ENCODE results near the gene ADAMTS4. TPM values are rescaled to one million over a fixed set of nuclear protein-coding genes. Genes with fewer than 3 reads are reported as not detected.
A peak's percentile ranks its signal among the peaks of the same experiment; 100 is the strongest.

The ADAMTS4 gene
- total RNA-seq, 1 experiment from 2014 or later: not detected

- no peak for DNase-seq (ENCODE audit: low spot score)
These were observed 23.9 kb downstream of the ADAMTS4 start for GRCh38 chr1:161174911-161175310.

- no peak for DNase-seq (ENCODE audit: low spot score)
These were observed 25.1 kb downstream of the ADAMTS4 start for GRCh38 chr1:161173711-161174110.

GRCh38 chr1:161172776-161173376 lies 26.0 kb downstream of the ADAMTS4 start:
- DNase-seq (ENCODE audit: low spot score): no peak

- no peak for DNase-seq (ENCODE audit: low spot score)
These were observed 26.5 kb downstream of the ADAMTS4 start for GRCh38 chr1:161172349-161172748.

GRCh38 chr1:161171696-161172095 lies 27.2 kb downstream of the ADAMTS4 start:
- DNase-seq (ENCODE audit: low spot score): no peak

- DNase-seq (ENCODE audit: low spot score): no peak
These were observed 27.7 kb downstream of the ADAMTS4 start for GRCh38 chr1:161171191-161171590.

- no peak for DNase-seq (ENCODE audit: low spot score)
These were observed 29.9 kb downstream of the ADAMTS4 start for GRCh38 chr1:161168906-161169305.

GRCh38 chr1:161166669-161167548 lies 31.9 kb downstream of the ADAMTS4 start:
- peak; percentile 22 for DNase-seq (ENCODE audit: low spot score)

GRCh38 chr1:161165742-161166668 lies 32.8 kb downstream of the ADAMTS4 start, which contains the start of gene PPOX:
Gene PPOX, plus strand, starts transcription at chr1:161166426. Its CDS starts 422 bp downstream, at chr1:161166848.
- peak; percentile 99 for DNase-seq (ENCODE audit: low spot score)

GRCh38 chr1:161164901-161165610 lies 33.8 kb downstream of the ADAMTS4 start:
- no peak for DNase-seq (ENCODE audit: low spot score)

- no peak for DNase-seq (ENCODE audit: low spot score)
These were observed 35.1 kb downstream of the ADAMTS4 start for GRCh38 chr1:161163793-161164192.

- no peak for DNase-seq (ENCODE audit: low spot score)
These were observed 36.0 kb downstream of the ADAMTS4 start for GRCh38 chr1:161162806-161163205.

- DNase-seq (ENCODE audit: low spot score): no peak
These were observed 36.8 kb downstream of the ADAMTS4 start for GRCh38 chr1:161162052-161162451.

- no peak for DNase-seq (ENCODE audit: low spot score)
These were observed 37.2 kb downstream of the ADAMTS4 start for GRCh38 chr1:161161652-161162051.

GRCh38 chr1:161160671-161161145 lies 38.1 kb downstream of the ADAMTS4 start:
- no peak for DNase-seq (ENCODE audit: low spot score)

- DNase-seq (ENCODE audit: low spot score): peak; percentile 18
These were observed 39.0 kb downstream of the ADAMTS4 start for GRCh38 chr1:161159913-161160243.

GRCh38 chr1:161159087-161159912 lies 39.6 kb downstream of the ADAMTS4 start, which contains the start of gene USP21:
Gene USP21, plus strand, starts transcription at chr1:161159500. Its CDS starts 1,141 bp downstream, at chr1:161160641.
- DNase-seq (ENCODE audit: low spot score): peak; percentile 81

GRCh38 chr1:161158316-161159010 lies 40.4 kb downstream of the ADAMTS4 start:
- DNase-seq (ENCODE audit: low spot score): no peak

- DNase-seq (ENCODE audit: low spot score): no peak
These were observed 41.0 kb downstream of the ADAMTS4 start for GRCh38 chr1:161157867-161158266.
